Mononuclear cell (primary cell): ENCODE data around the gene PLCZ1. TPM values are rescaled to one million over a fixed set of nuclear protein-coding genes. Genes with fewer than 3 reads are reported as not detected.

Experiments used
- H3K27me3 ChIP-seq: 2 replicates; pipeline ENCODE4 v1.6.0; 2011; ENCODE audit warnings: low read length, control low read depth; ENCODE audit not compliant: insufficient read depth
- H3K4me1 ChIP-seq: 2 replicates; pipeline ENCODE4 v1.5.1; 2011; ENCODE audit warnings: mild to moderate bottlenecking, low read length, control low read depth; ENCODE audit not compliant: insufficient read depth
- H3K4me3 ChIP-seq: 2 replicates; pipeline ENCODE4 v1.5.1; 2011; ENCODE audit warnings: mild to moderate bottlenecking, low read length, moderate library complexity
- H3K9me3 ChIP-seq: 2 replicates; pipeline ENCODE4 v1.5.1; 2011; ENCODE audit warnings: low read depth, mild to moderate bottlenecking, control low read depth, low read length
- total RNA-seq: library from RNA; depleted of rRNA; stranded (reverse); fragments of >200 nt; gene quantifications from one replicate; pipeline ENCODE4 v1.2.3, GENCODE V29; 2012

The PLCZ1 gene
- total RNA-seq, 1 donor: not detected

GRCh38 chr12:18681818-18682217 is 56.0 kb downstream of the PLCZ1 start:
- Histone ChIP-seq H3K9me3 (no peaks in the 10 kb centered on the region), H3K4me3 (no peak overlapping the region), H3K4me1 (peaks cover 6% of the 10 kb centered on the region), H3K27me3 (no peaks in the 10 kb centered on the region)

- Histone ChIP-seq H3K9me3 (no peaks in the 10 kb centered on the region), H3K4me1 (no peaks in the 10 kb centered on the region), H3K4me3 (no peak overlapping the region), H3K27me3 (no peaks in the 10 kb centered on the region)
Observed at GRCh38 chr12:18676996-18677588, 60.7 kb downstream of the PLCZ1 start.

- H3K27me3 ChIP-seq: no peaks in the 10 kb centered on the region
- no peaks in the 10 kb centered on the region for H3K4me1 ChIP-seq
- no peaks in the 10 kb centered on the region for H3K9me3 ChIP-seq
- no peak overlapping the region for H3K4me3 ChIP-seq
Observed at GRCh38 chr12:18676141-18676540, 61.7 kb downstream of the PLCZ1 start.

GRCh38 chr12:18658829-18659228 is 79.0 kb downstream of the PLCZ1 start:
- H3K4me3 ChIP-seq: no peak overlapping the region
- H3K4me1 ChIP-seq: no peaks in the 10 kb centered on the region
- H3K27me3 ChIP-seq: no peaks in the 10 kb centered on the region
- no peaks in the 10 kb centered on the region for H3K9me3 ChIP-seq

GRCh38 chr12:18658179-18658578 is 79.6 kb downstream of the PLCZ1 start:
- H3K4me3 ChIP-seq: no peak overlapping the region
- H3K9me3 ChIP-seq: no peaks in the 10 kb centered on the region
- no peaks in the 10 kb centered on the region for H3K4me1 ChIP-seq
- no peaks in the 10 kb centered on the region for H3K27me3 ChIP-seq

- Histone ChIP-seq H3K9me3 (no peaks in the 10 kb centered on the region), H3K27me3 (no peaks in the 10 kb centered on the region), H3K4me1 (no peaks in the 10 kb centered on the region), H3K4me3 (no peak overlapping the region)
Observed at GRCh38 chr12:18655351-18655750, 82.5 kb downstream of the PLCZ1 start.

- Histone ChIP-seq H3K9me3 (no peaks in the 10 kb centered on the region), H3K27me3 (no peaks in the 10 kb centered on the region), H3K4me3 (no peak overlapping the region), H3K4me1 (no peaks in the 10 kb centered on the region)
Observed at GRCh38 chr12:18653465-18653864, 84.3 kb downstream of the PLCZ1 start.

GRCh38 chr12:18652596-18652995 is 85.2 kb downstream of the PLCZ1 start:
- no peaks in the 10 kb centered on the region for H3K4me1 ChIP-seq
- H3K9me3 ChIP-seq: no peaks in the 10 kb centered on the region
- H3K4me3 ChIP-seq: no peak overlapping the region
- no peaks in the 10 kb centered on the region for H3K27me3 ChIP-seq

- no peaks in the 10 kb centered on the region for H3K27me3 ChIP-seq
Observed at GRCh38 chr12:18651525-18651924, 86.3 kb downstream of the PLCZ1 start.

GRCh38 chr12:18646286-18646890 is 91.4 kb downstream of the PLCZ1 start:
- H3K27me3 ChIP-seq: no peaks in the 10 kb centered on the region
- no peaks in the 10 kb centered on the region for H3K9me3 ChIP-seq
- no peak overlapping the region for H3K4me3 ChIP-seq
- H3K4me1 ChIP-seq: no peaks in the 10 kb centered on the region

More at GRCh38 chr12:18651525-18651924, 86.3 kb downstream of the PLCZ1 start:
- Histone ChIP-seq H3K9me3 (no peaks in the 10 kb centered on the region), H3K4me3 (no peak overlapping the region), H3K4me1 (no peaks in the 10 kb centered on the region)

GRCh38 chr12:18644564-18644963 is 93.2 kb downstream of the PLCZ1 start:
- Histone ChIP-seq H3K27me3 (no peaks in the 10 kb centered on the region), H3K9me3 (no peaks in the 10 kb centered on the region), H3K4me1 (no peaks in the 10 kb centered on the region), H3K4me3 (no peak overlapping the region)

GRCh38 chr12:18643681-18644080 is 94.1 kb downstream of the PLCZ1 start:
- no peaks in the 10 kb centered on the region for H3K9me3 ChIP-seq
- no peaks in the 10 kb centered on the region for H3K27me3 ChIP-seq
- H3K4me3 ChIP-seq: no peak overlapping the region
- no peaks in the 10 kb centered on the region for H3K4me1 ChIP-seq

- Histone ChIP-seq H3K9me3 (no peaks in the 10 kb centered on the region), H3K4me3 (no peak overlapping the region), H3K4me1 (no peaks in the 10 kb centered on the region), H3K27me3 (no peaks in the 10 kb centered on the region)
Observed at GRCh38 chr12:18640321-18640955, 97.4 kb downstream of the PLCZ1 start.

- H3K27me3 ChIP-seq: no peaks in the 10 kb centered on the region
- H3K4me1 ChIP-seq: no peaks in the 10 kb centered on the region
- H3K4me3 ChIP-seq: no peak overlapping the region
Observed at GRCh38 chr12:18634382-18634781, 103.4 kb downstream of the PLCZ1 start.

More at GRCh38 chr12:18634382-18634781, 103.4 kb downstream of the PLCZ1 start:
- no peaks in the 10 kb centered on the region for H3K9me3 ChIP-seq
